Measurements from ENCODE around the gene OSBPL9. TPM values are rescaled to one million over a fixed set of nuclear protein-coding genes. Genes with fewer than 3 reads are reported as not detected.
A peak's percentile ranks its signal among the peaks of the same experiment; 100 is the strongest.

OSBPL9 gene
- total and polyA plus RNA-seq, 2 experiments from 2014 or later: 32.2 to 37.0 TPM

- no peak for TF ChIP-seq EZH2 (IDR thresholded peaks at IDR 0.05; ENCODE audit: insufficient read depth, poor library complexity, severe bottlenecking)
- TF ChIP-seq EZH2phosphoT487 (IDR thresholded peaks at IDR 0.05; ENCODE audit: insufficient read depth, low read depth): no peak
- Histone ChIP-seq H3K4me2 (ENCODE audit: unreplicated experiment) (no peak overlapping the region), H3K4me3 (no peak overlapping the region), H3K4me1 (ENCODE audit: insufficient read depth) (no peaks in the 10 kb centered on the region), H3K36me3 (ENCODE audit: low read depth) (no peaks in the 10 kb centered on the region), H3K9me2 (ENCODE audit: insufficient read depth) (no peaks in the 10 kb centered on the region), H3K9me3 (ENCODE audit: low read depth) (no peaks in the 10 kb centered on the region), H2AFZ (no peak overlapping the region), H3K79me2 (ENCODE audit: insufficient read depth) (peaks cover 39% of the 10 kb centered on the region), H3K27ac (no peak overlapping the region), H3K27me3 (replicated peaks; ENCODE audit: insufficient read depth) (no peaks in the 10 kb centered on the region), H3K9ac (no peak overlapping the region), H4K20me1 (ENCODE audit: insufficient read depth) (no peaks in the 10 kb centered on the region), H3F3A (ENCODE audit: insufficient read depth) (no peaks in the 10 kb centered on the region)
- in situ Hi-C loops (cut with MboI): no loop called here
- 91 to 92% methylated on average over 8 of the region's 8 CpGs for WGBS, 2 experiments (ENCODE audit: low coverage in 1 of 2, low lambda C conversion rate in 2 of 2, missing lambda C conversion rate in 2 of 2)
- DNase-seq: peak; percentile 42
These were observed 97.6 kb downstream of the OSBPL9 start for GRCh38 chr1:51714374-51715019.

- Histone ChIP-seq H3K36me3 (ENCODE audit: low read depth) (no peaks in the 10 kb centered on the region), H3F3A (ENCODE audit: insufficient read depth) (no peaks in the 10 kb centered on the region), H3K4me1 (ENCODE audit: insufficient read depth) (no peaks in the 10 kb centered on the region), H3K27me3 (replicated peaks; ENCODE audit: insufficient read depth) (no peaks in the 10 kb centered on the region), H3K9me2 (ENCODE audit: insufficient read depth) (no peaks in the 10 kb centered on the region), H2AFZ (no peak overlapping the region), H3K27ac (no peak overlapping the region), H3K79me2 (ENCODE audit: insufficient read depth) (peaks cover 32% of the 10 kb centered on the region), H3K9ac (no peak overlapping the region), H3K9me3 (ENCODE audit: low read depth) (no peaks in the 10 kb centered on the region), H3K4me2 (ENCODE audit: unreplicated experiment) (no peak overlapping the region), H3K4me3 (no peak overlapping the region), H4K20me1 (ENCODE audit: insufficient read depth) (no peaks in the 10 kb centered on the region)
- 94 to 97% methylated on average over 4 of the region's 4 CpGs for WGBS, 2 experiments (ENCODE audit: low coverage in 1 of 2, low lambda C conversion rate in 2 of 2, missing lambda C conversion rate in 2 of 2)
- no peak for DNase-seq
- in situ Hi-C loops (cut with MboI): no loop called here
- no peak for TF ChIP-seq EZH2phosphoT487 (IDR thresholded peaks at IDR 0.05; ENCODE audit: insufficient read depth, low read depth)
- TF ChIP-seq EZH2 (IDR thresholded peaks at IDR 0.05; ENCODE audit: insufficient read depth, poor library complexity, severe bottlenecking): no peak
These were observed 98.5 kb downstream of the OSBPL9 start for GRCh38 chr1:51715369-51715768.

GRCh38 chr1:51716746-51717145 is 99.9 kb downstream of the OSBPL9 start:
- Histone ChIP-seq H3K79me2 (ENCODE audit: insufficient read depth) (peaks cover 27% of the 10 kb centered on the region), H3K9me3 (ENCODE audit: low read depth) (no peaks in the 10 kb centered on the region), H2AFZ (no peak overlapping the region), H3K27ac (no peak overlapping the region), H3F3A (ENCODE audit: insufficient read depth) (no peaks in the 10 kb centered on the region), H3K4me2 (ENCODE audit: unreplicated experiment) (no peak overlapping the region), H3K9ac (no peak overlapping the region), H3K4me3 (no peak overlapping the region), H3K36me3 (ENCODE audit: low read depth) (no peaks in the 10 kb centered on the region), H4K20me1 (ENCODE audit: insufficient read depth) (no peaks in the 10 kb centered on the region), H3K9me2 (ENCODE audit: insufficient read depth) (no peaks in the 10 kb centered on the region), H3K4me1 (ENCODE audit: insufficient read depth) (no peaks in the 10 kb centered on the region), H3K27me3 (replicated peaks; ENCODE audit: insufficient read depth) (no peaks in the 10 kb centered on the region)
- no peak for DNase-seq
- 97 to 100% methylated on average over 3 of the region's 3 CpGs for WGBS, 2 experiments (ENCODE audit: low coverage in 1 of 2, low lambda C conversion rate in 2 of 2, missing lambda C conversion rate in 2 of 2)
- in situ Hi-C loops (cut with MboI): no loop called here
- TF ChIP-seq EZH2 (IDR thresholded peaks at IDR 0.05; ENCODE audit: insufficient read depth, poor library complexity, severe bottlenecking) (no peak), EZH2phosphoT487 (IDR thresholded peaks at IDR 0.05; ENCODE audit: insufficient read depth, low read depth) (no peak)

- H3K27me3 ChIP-seq (replicated peaks; ENCODE audit: insufficient read depth): no peaks in the 10 kb centered on the region
- no peaks in the 10 kb centered on the region for H3K36me3 ChIP-seq (ENCODE audit: low read depth)
- in situ Hi-C loops (cut with MboI): no loop called here
- H3K9me2 ChIP-seq (ENCODE audit: insufficient read depth): no peaks in the 10 kb centered on the region
- H3K4me1 ChIP-seq (ENCODE audit: insufficient read depth): no peaks in the 10 kb centered on the region
- no peaks in the 10 kb centered on the region for H3F3A ChIP-seq (ENCODE audit: insufficient read depth)
- H3K4me2 ChIP-seq (ENCODE audit: unreplicated experiment): no peak overlapping the region
- no peak overlapping the region for H2AFZ ChIP-seq
- no peak overlapping the region for H3K27ac ChIP-seq
- H3K4me3 ChIP-seq: no peak overlapping the region
- H3K9ac ChIP-seq: no peak overlapping the region
- TF ChIP-seq EZH2 (IDR thresholded peaks at IDR 0.05; ENCODE audit: insufficient read depth, poor library complexity, severe bottlenecking) (no peak), EZH2phosphoT487 (IDR thresholded peaks at IDR 0.05; ENCODE audit: insufficient read depth, low read depth) (no peak)
- DNase-seq: no peak
- H4K20me1 ChIP-seq (ENCODE audit: insufficient read depth): no peaks in the 10 kb centered on the region
- H3K79me2 ChIP-seq (ENCODE audit: insufficient read depth): peaks cover 33% of the 10 kb centered on the region
- H3K9me3 ChIP-seq (ENCODE audit: low read depth): no peaks in the 10 kb centered on the region
- WGBS, 2 experiments (ENCODE audit: low coverage in 1 of 2, low lambda C conversion rate in 2 of 2, missing lambda C conversion rate in 2 of 2): 98 to 100% methylated on average over 3 of the region's 3 CpGs
These were observed 101.0 kb downstream of the OSBPL9 start for GRCh38 chr1:51717842-51718241.
